Adrenal gland (tissue), 12 donors: ENCODE results near the gene LRRC55. TPM values are rescaled to one million over a fixed set of nuclear protein-coding genes. Genes with fewer than 3 reads are reported as not detected.

Experiments
- DNase-seq, 7 donors: peaks; one replicate each; pipeline ENCODE4 v3.0.0-alpha.2; 2019 to 2020
- H3K27ac ChIP-seq, 5 donors: fragments of 200-600 bp; sonication (generic) in 4 of 5; 1 replicate in 3 of 5; 2 replicates in 2 of 5; pipeline versions ENCODE4 v1.5.1 to v1.8.0; 2016 to 2020; ENCODE audit warnings: mild to moderate bottlenecking in 1 of 5
- H3K27me3 ChIP-seq: fragments of 200-600 bp; 2 replicates; pipeline ENCODE4 v1.8.0; 2021
- H3K36me3 ChIP-seq, 2 donors: fragments of 200-600 bp; replicated peaks in 1 of 2; 1 replicate in 1 of 2; 2 replicates in 1 of 2; pipeline versions ENCODE4 v1.5.1 to v1.8.0; 2018 to 2022
- H3K4me1 ChIP-seq, 2 donors: fragments of 200-600 bp; replicated peaks in 1 of 2; 1 replicate in 1 of 2; 2 replicates in 1 of 2; pipeline versions ENCODE4 v1.5.1 to v1.8.0; 2018 to 2021
- H3K4me3 ChIP-seq, 4 donors: fragments of 200-600 bp; sonication (generic) in 3 of 4; one replicate each; pipeline ENCODE4 v1.5.1; 2016 to 2018
- H3K9me3 ChIP-seq, 3 donors: fragments of 200-600 bp; sonication (generic) in 1 of 3; replicated peaks in 1 of 3; 1 replicate in 2 of 3; 2 replicates in 1 of 3; pipeline versions ENCODE4 v1.5.1 to v1.8.0; 2016 to 2021
- POLR2A ChIP-seq, 2 donors: fragments of 450-650 bp; IDR thresholded peaks; one replicate each; pipeline ENCODE4 v1.6.1; 2017; ENCODE audit warnings: antibody characterized with exemption in 2 of 2, mild to moderate bottlenecking in 2 of 2, moderate library complexity in 1 of 2
- WGBS, 4 donors: extraction: QIAGEN DNeasy Blood & Tissue Kit in 2 of 4; methylation state at CpG; one replicate each; pipeline versions ENCODE4 v1.1.5 to v1.1.7; 2013 to 2017; 5-methylcytosine and 5-hydroxymethylcytosine counted together
- intact Hi-C, 2 donors: fragments of 100-400 bp; cut with DNase I; formaldehyde crosslinking; loops; one replicate each; pipeline versions ENCODE4 v1.14.1 to v1.15.0; 2022 to 2023
- polyA plus RNA-seq, 3 donors: library from polyadenylated mRNA; stranded (reverse); fragments of 200-250 nt in 2 of 3; fragments of 350-450 nt in 1 of 3; fragmentation: Illumina TruSeq in 1 of 3; extraction: RNeasy Lipid Tissue Mini Kit (QIAGEN cat#74804) in 1 of 3; gene quantifications; one replicate each; pipeline ENCODE4 v1.2.3, GENCODE V29; 2013 to 2014
- total RNA-seq, 9 donors: library from RNA; depleted of rRNA in 4 of 9; stranded (reverse); fragments of >200 nt in 4 of 9; fragments of 120-200 nt in 1 of 9; fragmentation: NEBNext Ultra II Directional in 1 of 9; extraction: Animal tissue kit (Norgen Biotek cat#: 25700) in 1 of 9; gene quantifications; one replicate each; pipeline versions ENCODE4 v1.1.0 to v1.2.4, GENCODE V29; 2013 to 2023
- TF ChIP-seq, protein P1 (sequence below), 6 experiments: fragments of 450-650 bp in 4 of 6; fragments of 200-600 bp in 2 of 6; sonication (generic) in 1 of 6; IDR thresholded peaks; 1 replicate in 5 of 6; 2 replicates in 1 of 6; pipeline versions ENCODE4 v1.5.1 to v1.8.0; 2016 to 2021; ENCODE audit warnings: antibody characterized with exemption in 6 of 6, mild to moderate bottlenecking in 2 of 6, moderate library complexity in 1 of 6
- donor health status: healthy with polysubstance abuse.
- donor health status: Bipolar disorder and iron deficiency.
- donor health status: DM: yes; HTN: yes; CAD: no.
- donor health status: DM: no; HTN: no; CAD: no.
- donor health status: DM: no; HTN: no; CAD: no.
- donor health status: DM: yes; HTN: yes; CAD: no.

LRRC55 gene
- total and polyA plus RNA-seq, 12 donors, result 0.08 to 1.1 (median 0.50) TPM; not detected in 1

DNA sequence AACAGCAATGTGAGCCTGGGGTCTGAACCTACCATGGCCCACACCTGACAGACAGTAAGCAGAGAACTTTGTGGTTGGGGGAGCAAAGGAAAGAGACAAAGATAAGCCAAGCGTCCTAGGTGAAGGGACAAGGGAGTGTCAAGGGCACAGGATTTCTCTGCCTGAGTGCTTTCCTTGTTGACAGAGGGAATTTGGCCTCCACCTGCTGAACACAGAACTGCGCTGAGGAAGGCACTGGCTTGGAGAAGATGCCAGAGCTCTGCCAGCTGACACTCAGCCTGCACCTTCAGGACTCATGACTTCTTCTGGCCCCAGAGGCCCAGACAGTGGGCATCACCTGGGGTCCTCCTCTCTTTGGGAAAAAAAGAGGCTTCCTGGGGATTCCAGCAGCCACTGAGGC, 789 bp upstream of the LRRC55 start:
- H3K4me1 ChIP-seq, result no peaks in the 10 kb centered on the region
- H3K27me3 ChIP-seq, result peaks cover 8% of the 10 kb centered on the region
- H3K4me3 ChIP-seq, result no peak overlapping the region
- WGBS, 4 donors, result 36 to 49% (median 47%) methylated on average over 2 of the region's 2 CpGs
- H3K9me3 ChIP-seq, result no peaks in the 10 kb centered on the region
- intact Hi-C loops, result no loop called here
- TF ChIP-seq, protein P1, sequence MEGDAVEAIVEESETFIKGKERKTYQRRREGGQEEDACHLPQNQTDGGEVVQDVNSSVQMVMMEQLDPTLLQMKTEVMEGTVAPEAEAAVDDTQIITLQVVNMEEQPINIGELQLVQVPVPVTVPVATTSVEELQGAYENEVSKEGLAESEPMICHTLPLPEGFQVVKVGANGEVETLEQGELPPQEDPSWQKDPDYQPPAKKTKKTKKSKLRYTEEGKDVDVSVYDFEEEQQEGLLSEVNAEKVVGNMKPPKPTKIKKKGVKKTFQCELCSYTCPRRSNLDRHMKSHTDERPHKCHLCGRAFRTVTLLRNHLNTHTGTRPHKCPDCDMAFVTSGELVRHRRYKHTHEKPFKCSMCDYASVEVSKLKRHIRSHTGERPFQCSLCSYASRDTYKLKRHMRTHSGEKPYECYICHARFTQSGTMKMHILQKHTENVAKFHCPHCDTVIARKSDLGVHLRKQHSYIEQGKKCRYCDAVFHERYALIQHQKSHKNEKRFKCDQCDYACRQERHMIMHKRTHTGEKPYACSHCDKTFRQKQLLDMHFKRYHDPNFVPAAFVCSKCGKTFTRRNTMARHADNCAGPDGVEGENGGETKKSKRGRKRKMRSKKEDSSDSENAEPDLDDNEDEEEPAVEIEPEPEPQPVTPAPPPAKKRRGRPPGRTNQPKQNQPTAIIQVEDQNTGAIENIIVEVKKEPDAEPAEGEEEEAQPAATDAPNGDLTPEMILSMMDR (IDR thresholded peaks at IDR 0.05), result no peak
- no peak for TF ChIP-seq POLR2A (IDR thresholded peaks at IDR 0.05)
- no peaks in the 10 kb centered on the region for H3K36me3 ChIP-seq
- DNase-seq, result no peak
- H3K27ac ChIP-seq, result no peak overlapping the region

DNA sequence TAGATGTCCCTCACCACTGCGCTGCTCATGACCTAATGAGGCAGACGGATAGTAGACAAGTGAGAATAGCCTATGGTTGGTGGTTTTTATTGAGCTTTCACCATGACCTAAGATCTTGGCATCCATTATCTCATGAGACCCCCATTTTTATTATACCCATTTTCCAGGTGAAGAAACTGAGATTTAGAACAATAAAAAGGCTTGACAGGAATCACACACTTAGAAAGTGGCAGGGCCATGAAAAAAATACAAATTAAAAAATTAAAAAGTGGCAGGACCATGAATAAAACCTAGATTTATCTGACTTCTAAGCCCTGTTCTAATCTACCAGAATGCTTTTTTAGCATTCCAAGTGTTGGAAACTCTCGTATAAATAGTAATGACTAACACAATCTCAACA, 1.1 kb downstream of the LRRC55 start:
- peaks cover 8% of the 10 kb centered on the region for H3K27me3 ChIP-seq
- no peak overlapping the region for H3K27ac ChIP-seq
- H3K36me3 ChIP-seq, result no peaks in the 10 kb centered on the region
- no peaks in the 10 kb centered on the region for H3K9me3 ChIP-seq
- 87 to 89% (median 88%) methylated on average over 3 of the region's 3 CpGs for WGBS, 4 donors
- DNase-seq, result no peak
- intact Hi-C loops, result no loop called here
- no peak for TF ChIP-seq POLR2A (IDR thresholded peaks at IDR 0.05)
- TF ChIP-seq, protein P1 (IDR thresholded peaks at IDR 0.05), result no peak
- H3K4me1 ChIP-seq, result no peaks in the 10 kb centered on the region
- no peak overlapping the region for H3K4me3 ChIP-seq

DNA sequence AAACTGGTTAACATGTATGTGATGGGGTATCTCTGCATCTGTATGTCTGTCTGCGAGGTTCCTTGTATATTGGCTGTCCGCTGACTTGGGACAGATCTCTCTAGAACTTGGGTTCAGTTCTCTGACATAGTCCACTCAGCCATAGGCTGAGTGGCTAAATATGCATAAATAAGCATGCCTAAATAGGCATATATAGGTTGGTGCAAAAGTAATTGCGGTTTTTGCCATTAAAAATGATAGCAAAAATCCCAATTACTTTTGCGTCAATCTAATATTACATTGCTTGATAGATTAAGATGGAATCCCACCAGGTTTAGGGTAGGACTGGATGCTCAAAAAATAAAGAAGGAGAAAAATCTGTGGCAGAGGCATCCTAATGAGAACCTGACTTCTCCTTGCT, 8.8 kb downstream of the LRRC55 start:
- DNase-seq, result no peak
- H3K27me3 ChIP-seq, result peaks cover 5% of the 10 kb centered on the region
- 89 to 92% (median 91%) methylated on average over 4 of the region's 4 CpGs for WGBS, 4 donors
- TF ChIP-seq POLR2A (IDR thresholded peaks at IDR 0.05), result no peak
- TF ChIP-seq, protein P1 (IDR thresholded peaks at IDR 0.05), result no peak
- H3K9me3 ChIP-seq, result no peaks in the 10 kb centered on the region
- no peaks in the 10 kb centered on the region for H3K36me3 ChIP-seq
- H3K4me3 ChIP-seq, result no peak overlapping the region
- intact Hi-C loops, result no loop called here
- no peaks in the 10 kb centered on the region for H3K4me1 ChIP-seq
- no peak overlapping the region for H3K27ac ChIP-seq

DNA sequence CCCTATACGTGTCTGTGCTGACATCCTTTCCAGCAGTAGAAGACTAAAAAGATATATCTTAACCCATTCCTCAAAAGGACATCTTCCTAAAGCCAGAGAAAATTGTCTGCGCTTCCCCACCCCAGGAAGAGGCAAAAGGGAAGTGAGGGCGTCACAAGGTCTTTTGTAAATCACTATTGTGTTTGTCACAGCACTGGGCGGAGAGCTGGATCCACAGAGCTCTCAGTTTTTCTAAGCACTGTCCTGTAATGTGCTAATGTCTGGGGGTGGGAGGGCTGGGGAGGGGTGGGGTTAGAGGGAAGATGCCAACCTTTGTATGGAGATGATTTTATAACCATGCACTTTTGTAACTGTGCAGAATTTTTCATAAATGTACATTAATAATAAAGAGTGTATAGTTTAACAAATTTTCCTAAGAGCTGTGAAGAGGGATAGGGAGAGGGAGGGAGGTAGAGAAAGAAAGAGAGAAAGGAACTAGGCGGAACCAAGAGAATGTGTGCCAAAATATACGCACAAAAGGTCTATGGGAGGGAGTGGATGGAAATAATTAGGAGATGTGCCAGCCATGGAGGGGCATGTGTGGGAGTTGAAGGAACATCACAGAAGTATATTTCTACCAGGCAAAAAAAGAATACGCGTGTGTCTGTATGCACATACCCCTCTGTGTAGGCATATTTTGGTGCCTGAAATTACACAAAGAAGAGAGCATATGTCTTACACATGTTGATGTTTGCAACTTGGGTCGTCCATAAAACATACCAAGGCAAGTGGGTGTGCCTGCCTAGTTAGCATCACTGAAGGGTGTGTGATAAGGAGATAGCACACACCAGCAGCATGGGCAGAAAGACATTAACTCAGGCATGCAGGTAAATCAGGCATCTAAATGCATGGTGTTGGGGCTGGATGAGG, 9.8 kb downstream of the LRRC55 start:
- TF ChIP-seq, protein P1 (IDR thresholded peaks at IDR 0.05), result no peak
- TF ChIP-seq POLR2A (IDR thresholded peaks at IDR 0.05), result no peak
- Histone ChIP-seq H3K4me1 (no peaks in the 10 kb centered on the region), H3K4me3 (no peak overlapping the region), H3K36me3 (no peaks in the 10 kb centered on the region), H3K27ac (no peak overlapping the region), H3K9me3 (no peaks in the 10 kb centered on the region), H3K27me3 (peaks cover 5% of the 10 kb centered on the region)
- no peak for DNase-seq
- WGBS, 4 donors, result 60 to 63% (median 62%) methylated on average over 9 of the region's 9 CpGs
- intact Hi-C loops, result no loop called here
